H1 (cell line): ENCODE measurements around the gene KRT77. TPM values are rescaled to one million over a fixed set of nuclear protein-coding genes. Genes with fewer than 3 reads are reported as not detected.

Experiments
- CTCF ChIA-PET: fragments of 300-600 bp; sonication (Branson Sonifier 250); formaldehyde crosslinking; loops from one replicate; lab custom pipeline; 2021; ENCODE audit not compliant: partially characterized antibody; lab: Charles Lee
- POLR2A ChIA-PET: fragments of 300-600 bp; sonication (Branson Sonifier 250); formaldehyde crosslinking; loops from one replicate; lab custom pipeline; 2021; ENCODE audit warnings: inconsistent platforms; ENCODE audit not compliant: partially characterized antibody; lab: Charles Lee
- DNase-seq, 2 experiments: peaks; one replicate each; pipeline versions ENCODE4 v3.0.0 to v3.0.0-alpha.2; 2010 to 2022; ENCODE audit warnings: low spot score in 2 of 2, low read depth in 1 of 2, mixed read lengths in 1 of 2
- FAIRE-seq: peaks from 2 replicates; lab custom pipeline; 2011; peaks lifted over from hg19 to GRCh38; lab: Jason Lieb, UNC
- H2AFZ ChIP-seq: 2 replicates; pipeline ENCODE4 v1.8.1; 2012; ENCODE audit warnings: low read length, inconsistent platforms
- H2AK5ac ChIP-seq: 2 replicates; pipeline ENCODE4 v1.6.1; 2013; ENCODE audit warnings: low read depth, low read length
- H2BK120ac ChIP-seq: replicated peaks from 2 replicates; pipeline ENCODE3; 2013; ENCODE audit warnings: low read depth, low read length, inconsistent platforms
- H2BK12ac ChIP-seq: 2 replicates; pipeline ENCODE4 v1.6.1; 2013; ENCODE audit warnings: low read depth, low read length
- H2BK15ac ChIP-seq: 2 replicates; pipeline ENCODE4 v1.6.1; 2013; ENCODE audit warnings: low read length
- H2BK20ac ChIP-seq: 2 replicates; pipeline ENCODE4 v1.6.1; 2013; ENCODE audit warnings: low read length
- H2BK5ac ChIP-seq: 2 replicates; pipeline ENCODE4 v1.6.1; 2013; ENCODE audit warnings: low read depth, low read length
- H3K14ac ChIP-seq: 2 replicates; pipeline ENCODE4 v1.6.1; 2013; ENCODE audit warnings: inconsistent platforms; ENCODE audit not compliant: insufficient read length
- H3K18ac ChIP-seq: 2 replicates; pipeline ENCODE4 v1.6.1; 2013; ENCODE audit warnings: low read length; ENCODE audit errors: extremely low read depth
- H3K23ac ChIP-seq: 2 replicates; pipeline ENCODE4 v1.6.1; 2013; ENCODE audit warnings: inconsistent platforms; ENCODE audit not compliant: insufficient read length
- H3K23me2 ChIP-seq: 2 replicates; pipeline ENCODE4 v1.6.1; 2013; ENCODE audit warnings: low read depth, low read length
- H3K27ac ChIP-seq: 2 replicates; pipeline ENCODE4 v1.6.1; 2011; ENCODE audit warnings: low read depth, low read length, inconsistent platforms
- H3K27me3 ChIP-seq, 4 experiments: replicated peaks in 1 of 4; 1 replicate in 1 of 4; 2 replicates in 3 of 4; pipeline versions ENCODE4 v1.6.1 to v1.8.1; 2011 to 2013; ENCODE audit warnings: low read length in 3 of 4, mild to moderate bottlenecking in 3 of 4, inconsistent platforms in 2 of 4, mixed read lengths in 2 of 4, moderate library complexity in 1 of 4; ENCODE audit not compliant: control insufficient read depth in 3 of 4, insufficient read depth in 3 of 4; ENCODE audit errors: extremely low read depth in 1 of 4
- H3K36me3 ChIP-seq, 4 experiments: 2 replicates each; pipeline versions ENCODE4 v1.6.1 to v1.8.1; 2011 to 2013; ENCODE audit warnings: mild to moderate bottlenecking in 4 of 4, low read length in 3 of 4, moderate library complexity in 2 of 4, control low read depth in 1 of 4, inconsistent platforms in 1 of 4; ENCODE audit not compliant: insufficient read depth in 4 of 4, control insufficient read depth in 2 of 4
- H3K4ac ChIP-seq: replicated peaks from 2 replicates; pipeline ENCODE3; 2013; ENCODE audit warnings: low read length, low read depth, mixed read lengths, inconsistent platforms; ENCODE audit not compliant: insufficient read length
- H3K4me1 ChIP-seq, 4 experiments: replicated peaks in 1 of 4; 1 replicate in 1 of 4; 2 replicates in 3 of 4; pipeline versions ENCODE4 v1.6.1 to v1.8.1; 2011 to 2013; ENCODE audit warnings: low read length in 3 of 4, inconsistent platforms in 2 of 4, mixed read lengths in 1 of 4; ENCODE audit not compliant: insufficient read depth in 4 of 4, control insufficient read depth in 3 of 4
- H3K4me2 ChIP-seq, 2 experiments: 2 replicates each; pipeline versions ENCODE4 v1.6.1 to v1.8.1; 2011 to 2013; ENCODE audit warnings: low read depth in 2 of 2, low read length in 2 of 2, control low read depth in 1 of 2, inconsistent platforms in 1 of 2, mild to moderate bottlenecking in 1 of 2; ENCODE audit not compliant: insufficient read depth in 1 of 2
- H3K4me3 ChIP-seq, 4 experiments: fragments of 200-600, 300-600 bp in 1 of 4; sonication (generic), shearing (Covaris generic), sonication (Bioruptor Twin) in 1 of 4; 2 replicates each; pipeline versions ENCODE4 v1.5.1 to v1.8.1; 2011 to 2016; ENCODE audit warnings: low read length in 4 of 4, low read depth in 3 of 4, control low read depth in 2 of 4, inconsistent platforms in 2 of 4, mild to moderate bottlenecking in 2 of 4, mixed read lengths in 1 of 4, moderate library complexity in 1 of 4; ENCODE audit not compliant: insufficient read depth in 2 of 4; ENCODE audit errors: extremely low read depth in 1 of 4
- H3K56ac ChIP-seq: replicated peaks from 2 replicates; pipeline ENCODE3; 2013; ENCODE audit warnings: low read depth, mild to moderate bottlenecking, mixed read lengths, low read length, inconsistent platforms; ENCODE audit not compliant: insufficient read length
- H3K79me1 ChIP-seq: 2 replicates; pipeline ENCODE4 v1.6.1; 2013; ENCODE audit warnings: low read depth, low read length, control low read depth
- H3K79me2 ChIP-seq, 2 experiments: 2 replicates each; pipeline versions ENCODE4 v1.6.1 to v1.8.1; 2012 to 2013; ENCODE audit warnings: low read length in 2 of 2, mild to moderate bottlenecking in 2 of 2, inconsistent platforms in 1 of 2; ENCODE audit not compliant: insufficient read depth in 2 of 2, control insufficient read depth in 1 of 2
- H3K9ac ChIP-seq, 4 experiments: replicated peaks in 1 of 4; 1 replicate in 1 of 4; 2 replicates in 3 of 4; pipeline versions ENCODE4 v1.6.1 to v1.8.1; 2011 to 2013; ENCODE audit warnings: low read depth in 3 of 4, low read length in 3 of 4, control low read depth in 2 of 4, mild to moderate bottlenecking in 2 of 4, moderate library complexity in 2 of 4, inconsistent platforms in 1 of 4; ENCODE audit errors: extremely low read depth in 1 of 4
- H3K9me3 ChIP-seq, 2 experiments: 2 replicates each; pipeline versions ENCODE4 v1.6.1 to v1.8.1; 2012 to 2013; ENCODE audit warnings: mild to moderate bottlenecking in 2 of 2, moderate library complexity in 2 of 2, control low read depth in 1 of 2, inconsistent platforms in 1 of 2, low read depth in 1 of 2, low read length in 1 of 2, mixed read lengths in 1 of 2; ENCODE audit not compliant: insufficient read depth in 2 of 2
- H4K20me1 ChIP-seq, 2 experiments: replicated peaks in 1 of 2; 2 replicates each; pipeline versions ENCODE3 to v1.8.1; 2011 to 2013; ENCODE audit warnings: inconsistent platforms in 2 of 2, low read length in 2 of 2, mild to moderate bottlenecking in 1 of 2; ENCODE audit not compliant: insufficient read depth in 2 of 2, control insufficient read depth in 1 of 2
- H4K5ac ChIP-seq: 2 replicates; pipeline ENCODE4 v1.6.1; 2013; ENCODE audit warnings: low read length, low read depth, mixed read lengths, inconsistent platforms; ENCODE audit not compliant: insufficient read length
- H4K8ac ChIP-seq: 2 replicates; pipeline ENCODE4 v1.8.0; 2013; ENCODE audit warnings: mild to moderate bottlenecking, moderate library complexity, low read length, inconsistent platforms; ENCODE audit not compliant: insufficient read depth; ENCODE audit errors: extremely low read depth
- H4K91ac ChIP-seq: replicated peaks from 2 replicates; pipeline ENCODE3; 2013; ENCODE audit warnings: low read length, mixed read lengths, inconsistent platforms; ENCODE audit not compliant: insufficient read length
- BCL11A ChIP-seq, 2 experiments: IDR thresholded peaks; one replicate each; pipeline ENCODE4 v1.6.1; 2011; ENCODE audit warnings: low read depth in 2 of 2, low read length in 2 of 2, mild to moderate bottlenecking in 2 of 2
- POLR2AphosphoS5 ChIP-seq: IDR thresholded peaks from 2 replicates; pipeline ENCODE4 v1.6.1; 2011; ENCODE audit warnings: low read depth, low read length
- SUZ12 ChIP-seq: fragments of 200-600 bp; sonication (generic); IDR thresholded peaks from 2 replicates; pipeline ENCODE4 v1.6.1; 2012; ENCODE audit warnings: mild to moderate bottlenecking, inconsistent platforms, low read length, moderate library complexity, mixed read lengths
- USF2 ChIP-seq: IDR thresholded peaks from 2 replicates; pipeline ENCODE4 v1.6.1; 2011; ENCODE audit warnings: low read length, improper control_type of control experiment
- WGBS, 2 experiments: shearing (Covaris generic) in 1 of 2; methylation state at CpG; one replicate each; pipeline versions ENCODE4 v1.1.6 to v1.1.7; 2013 to 2015; ENCODE audit warnings: low lambda C conversion rate in 2 of 2, mixed read lengths in 2 of 2, inconsistent platforms in 1 of 2, low coverage in 1 of 2, missing lambda C conversion rate in 1 of 2; ENCODE audit not compliant: insufficient replicate concordance in 2 of 2, insufficient coverage in 1 of 2, insufficient read length in 1 of 2; ENCODE audit errors: extremely low coverage in 1 of 2, missing lambda C conversion rate in 1 of 2; 5-methylcytosine and 5-hydroxymethylcytosine counted together
- polyA plus RNA-seq, 7 experiments: library from polyadenylated mRNA; depleted of rRNA in 3 of 7; stranded (reverse) in 5 of 7; unstranded in 2 of 7; fragments of >200 nt in 5 of 7; fragments of 200-250 nt in 2 of 7; gene quantifications; 1 replicate in 5 of 7; 2 replicates in 1 of 7; 4 replicates in 1 of 7; pipeline versions ENCODE4 v1.2.1 to v1.2.3, GENCODE V29; 2011 to 2013; ENCODE audit warnings: missing spikeins in 2 of 7, mixed read lengths in 2 of 7
- total RNA-seq: library from RNA; stranded (reverse); fragmentation: NEBNext Ultra II Directional; extraction: Animal tissue kit (Norgen Biotek cat#: 25700); gene quantifications from 2 replicates; pipeline ENCODE4 v1.2.1, GENCODE V29; 2021

KRT77 gene
- total and polyA plus RNA-seq, 2 of the 8 experiments (the other 6 are each of a cell fraction or from before 2014, with no cell fraction given): 0.02 TPM; not detected in 1

DNA sequence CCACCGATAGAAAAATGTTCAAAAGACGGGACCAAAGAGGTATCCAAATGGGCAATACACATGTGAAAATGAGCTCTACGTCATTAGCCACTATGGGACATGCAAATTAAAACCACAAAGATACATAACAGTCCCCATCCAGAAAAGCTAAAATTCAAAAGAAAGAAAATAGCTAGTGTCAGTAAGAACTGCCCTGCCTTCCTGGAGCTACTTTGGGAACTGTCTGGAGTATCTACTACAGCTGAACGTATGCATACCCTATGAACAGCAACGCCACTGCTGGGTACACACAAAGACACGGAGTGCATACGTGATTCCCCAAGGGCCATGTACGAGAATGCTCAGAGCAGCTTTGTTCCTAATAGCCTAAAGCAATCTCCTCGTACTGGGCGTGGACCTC lies 25.8 kb upstream of the KRT77 start:
- no peak overlapping the region for H3K4me3 ChIP-seq
- no peak overlapping the region for H3K4me2 ChIP-seq
- H3K79me2 ChIP-seq: no peaks in the 10 kb centered on the region
- no peaks in the 10 kb centered on the region for H3K9me3 ChIP-seq
- no peak overlapping the region for H3K27ac ChIP-seq
- no peaks in the 10 kb centered on the region for H4K20me1 ChIP-seq
- H2BK12ac ChIP-seq: no peak overlapping the region
- no peaks in the 10 kb centered on the region for H3K23me2 ChIP-seq
- H3K79me1 ChIP-seq: no peaks in the 10 kb centered on the region
- WGBS, 2 experiments: 79% methylated on average over 9 of the region's 10 CpGs; no CpG with 5 or more reads in 1 of the 2 experiments
- no peak overlapping the region for H3K4ac ChIP-seq
- H2BK15ac ChIP-seq: no peak overlapping the region
- ChIA-PET CTCF (interaction anchor here (1.0 to 1.9 kb wide), 7 partner anchors 11 to 337 kb away, joined by 3 to 8 read pairs (median 4); no protein-coding TSS in a partner anchor), POLR2A (no interaction called here)
- no peak overlapping the region for H3K14ac ChIP-seq
- no peak overlapping the region for H2BK5ac ChIP-seq
- H2AK5ac ChIP-seq: no peak overlapping the region
- H3K23ac ChIP-seq: no peak overlapping the region
- no peak overlapping the region for H2BK20ac ChIP-seq
- H3K27me3 ChIP-seq: no peaks in the 10 kb centered on the region
- no peak overlapping the region for H4K91ac ChIP-seq
- DNase-seq (no peak), FAIRE-seq (no peak)
- H3K18ac ChIP-seq: no peak overlapping the region
- no peak overlapping the region for H3K56ac ChIP-seq
- H3K36me3 ChIP-seq: no peaks in the 10 kb centered on the region
- no peaks in the 10 kb centered on the region for H3K4me1 ChIP-seq
- H4K5ac ChIP-seq: no peak overlapping the region
- H3K9ac ChIP-seq: no peak overlapping the region
- no peak for TF ChIP-seq BCL11A (IDR thresholded peaks at IDR 0.05; ENCODE audit: low read depth in 2 of 2, low read length in 2 of 2)
- no peak for TF ChIP-seq USF2
- TF ChIP-seq SUZ12: no peak
- TF ChIP-seq POLR2AphosphoS5: no peak
- no peak overlapping the region for H2AFZ ChIP-seq
- no peak overlapping the region for H4K8ac ChIP-seq
- H2BK120ac ChIP-seq: no peak overlapping the region
